Progenitor cell of endocrine pancreas (in vitro differentiated cells): ENCODE data around the gene PRKN. TPM values are rescaled to one million over a fixed set of nuclear protein-coding genes. Genes with fewer than 3 reads are reported as not detected.
"Not testable (repeated sequence)": the region's sequence is repeated elsewhere in the genome, so short reads cannot be mapped to it uniquely, and the experiment has no call there.

Source experiments
- DNase-seq: peaks from one replicate; pipeline ENCODE4 v3.0.0; 2021; ENCODE audit warnings: low spot score; ENCODE audit not compliant: unreplicated experiment
- H3K27ac Mint-ChIP-seq: 2 replicates; pipeline ENCODE4 v1.8.0; 2021; ENCODE audit warnings: mild to moderate bottlenecking, moderate library complexity, mixed read lengths
- H3K27me3 Mint-ChIP-seq: 2 replicates; pipeline ENCODE4 v1.8.0; 2021; ENCODE audit warnings: mixed read lengths
- H3K36me3 Mint-ChIP-seq: 2 replicates; pipeline ENCODE4 v1.8.0; 2022; ENCODE audit warnings: mixed read lengths; ENCODE audit not compliant: insufficient read depth
- H3K4me1 Mint-ChIP-seq: 2 replicates; pipeline ENCODE4 v1.8.0; 2021; ENCODE audit warnings: low read depth, mixed read lengths
- H3K4me3 Mint-ChIP-seq: 2 replicates; pipeline ENCODE4 v1.8.0; 2021; ENCODE audit warnings: low read depth, mild to moderate bottlenecking, moderate library complexity, mixed read lengths
- H3K9me3 Mint-ChIP-seq: 2 replicates; pipeline ENCODE4 v1.8.0; 2021; ENCODE audit warnings: low read depth, mixed read lengths
- CTCF ChIP-seq: fragments of 200-600 bp; sonication (generic); IDR thresholded peaks from one replicate; pipeline ENCODE4 v1.5.0; 2021; ENCODE audit warnings: antibody characterized with exemption, mild to moderate bottlenecking; ENCODE audit not compliant: unreplicated experiment
- total RNA-seq: library from RNA; stranded (reverse); gene quantifications from 2 replicates; pipeline ENCODE4 v1.2.1, GENCODE V29; 2021

The PRKN gene
- total RNA-seq, 1 donor from 2014 or later: 4.6 TPM

- H3K27ac Mint-ChIP-seq: no peak overlapping the region
- DNase-seq: no peak
- H3K9me3 Mint-ChIP-seq: peaks cover 16% of the 10 kb centered on the region
- no peaks in the 10 kb centered on the region for H3K27me3 Mint-ChIP-seq
- H3K36me3 Mint-ChIP-seq: peaks cover 5% of the 10 kb centered on the region
- no peak for TF ChIP-seq CTCF
- H3K4me1 Mint-ChIP-seq: peaks cover 5% of the 10 kb centered on the region
- H3K4me3 Mint-ChIP-seq: no peak overlapping the region
Observed at GRCh38 chr6:161318456-161318855, 1409.1 kb downstream of the PRKN start.

GRCh38 chr6:161316531-161316930 lies 1411.0 kb downstream of the PRKN start:
- Mint-ChIP-seq H3K36me3 (peaks cover 2% of the 10 kb centered on the region), H3K27me3 (no peaks in the 10 kb centered on the region), H3K4me1 (peaks cover 5% of the 10 kb centered on the region), H3K4me3 (no peak overlapping the region), H3K27ac (no peak overlapping the region), H3K9me3 (peaks cover 8% of the 10 kb centered on the region)
- TF ChIP-seq CTCF: no peak
- no peak for DNase-seq

- H3K36me3 Mint-ChIP-seq, H3K4me1 Mint-ChIP-seq: not testable (repeated sequence)
Observed at GRCh38 chr6:161315246-161315917, 1412.2 kb downstream of the PRKN start.

GRCh38 chr6:161314541-161315245 lies 1412.9 kb downstream of the PRKN start:
- not testable (repeated sequence) for H3K27ac Mint-ChIP-seq, DNase-seq, H3K4me1 Mint-ChIP-seq, H3K27me3 Mint-ChIP-seq, H3K36me3 Mint-ChIP-seq, H3K4me3 Mint-ChIP-seq
- H3K9me3 Mint-ChIP-seq: peaks cover 10% of the 10 kb centered on the region

More at GRCh38 chr6:161315246-161315917, 1412.2 kb downstream of the PRKN start:
- not testable (repeated sequence) for DNase-seq, H3K9me3 Mint-ChIP-seq, H3K4me3 Mint-ChIP-seq, H3K27ac Mint-ChIP-seq, H3K27me3 Mint-ChIP-seq

GRCh38 chr6:161313940-161314509 lies 1413.5 kb downstream of the PRKN start:
- peaks cover 12% of the 10 kb centered on the region for H3K9me3 Mint-ChIP-seq
- no peaks in the 10 kb centered on the region for H3K27me3 Mint-ChIP-seq
- DNase-seq: no peak
- H3K27ac Mint-ChIP-seq: no peak overlapping the region
- no peak overlapping the region for H3K4me3 Mint-ChIP-seq
- TF ChIP-seq CTCF: no peak
- peaks cover 2% of the 10 kb centered on the region for H3K4me1 Mint-ChIP-seq
- H3K36me3 Mint-ChIP-seq: peaks cover 2% of the 10 kb centered on the region

GRCh38 chr6:161313475-161313874 lies 1414.1 kb downstream of the PRKN start:
- DNase-seq, H3K4me3 Mint-ChIP-seq, H3K36me3 Mint-ChIP-seq, H3K4me1 Mint-ChIP-seq, H3K27me3 Mint-ChIP-seq, H3K27ac Mint-ChIP-seq: not testable (repeated sequence)
- H3K9me3 Mint-ChIP-seq: peaks cover 12% of the 10 kb centered on the region

GRCh38 chr6:161309774-161310173 lies 1417.8 kb downstream of the PRKN start:
- DNase-seq, H3K27ac Mint-ChIP-seq, H3K4me1 Mint-ChIP-seq, H3K9me3 Mint-ChIP-seq, H3K27me3 Mint-ChIP-seq, H3K4me3 Mint-ChIP-seq, H3K36me3 Mint-ChIP-seq: not testable (repeated sequence)
